Activated CD4-positive, alpha-beta memory T cell treated with anti-CD3 and anti-CD28 coated beads for 36 hours (primary cell): ENCODE results near the gene XKRX. TPM values are rescaled to one million over a fixed set of nuclear protein-coding genes. Genes with fewer than 3 reads are reported as not detected.

Source experiments
- CTCF ChIA-PET: fragments of 350-600 bp; sonication (Branson Sonifier 250); formaldehyde crosslinking; loops from one replicate; lab custom pipeline; 2021; ENCODE audit warnings: antibody characterized with exemption, inconsistent platforms; lab: Charles Lee
- POLR2A ChIA-PET: fragments of 350-600 bp; sonication (Branson Sonifier 250); formaldehyde crosslinking; loops from one replicate; lab custom pipeline; 2021; ENCODE audit warnings: antibody characterized with exemption; lab: Charles Lee
- DNase-seq: peaks from one replicate; pipeline ENCODE4 v3.0.0-alpha.2; 2020
- H3K27ac Mint-ChIP-seq: one replicate; pipeline ENCODE4 v1.8.0; 2021; ENCODE audit warnings: mixed read lengths
- H3K27me3 Mint-ChIP-seq: one replicate; pipeline ENCODE4 v1.8.0; 2021; ENCODE audit warnings: mixed read lengths
- H3K36me3 Mint-ChIP-seq: one replicate; pipeline ENCODE4 v1.8.0; 2021; ENCODE audit warnings: mixed read lengths
- H3K4me1 Mint-ChIP-seq: one replicate; pipeline ENCODE4 v1.8.0; 2021; ENCODE audit warnings: low read depth, mixed read lengths
- H3K4me3 Mint-ChIP-seq: one replicate; pipeline ENCODE4 v1.8.0; 2021; ENCODE audit warnings: mild to moderate bottlenecking, mixed read lengths
- H3K9me3 Mint-ChIP-seq: one replicate; pipeline ENCODE4 v1.8.0; 2021; ENCODE audit warnings: mixed read lengths
- intact Hi-C: fragments of 100-400 bp; cut with micrococcal nuclease; formaldehyde crosslinking; loops from one replicate; pipeline ENCODE4 v1.15.1; 2023
- total RNA-seq, 2 experiments: library from RNA; stranded (reverse); gene quantifications; one replicate each; pipeline ENCODE4 v1.2.3, GENCODE V29; 2021

The XKRX gene
- total RNA-seq = under 1 TPM; 0.45 to 0.48 TPM

GRCh38 chrX:100928660-100929613 lies at the start of gene XKRX:
Gene XKRX (minus strand): TSS chrX:100928917. CDS start chrX:100928304, 613 bp downstream.
- Mint-ChIP-seq H3K27me3 (no peaks in the 10 kb centered on the region), H3K4me3 (peak within 1 kb of the TSS; percentile 75), H3K36me3 (no peaks in the 10 kb centered on the region), H3K4me1 (peaks cover 21% of the 10 kb centered on the region), H3K9me3 (peaks cover 5% of the 10 kb centered on the region), H3K27ac (no peak within 1 kb of the TSS)
- ChIA-PET POLR2A (interaction anchor here (0.7 kb wide), 1 partner anchor 169 kb away, joined by 3 read pairs; the partner anchor contains the start of gene CENPI), CTCF (no interaction called here)
- intact Hi-C loops = no loop called here
- peak; percentile 67 for DNase-seq

GRCh38 chrX:100976211-100976610 lies 47.5 kb upstream of the XKRX start:
- intact Hi-C loops = no loop called here
- ChIA-PET POLR2A (no interaction called here), CTCF (no interaction called here)
- no peak overlapping the region for H3K4me3 Mint-ChIP-seq
- H3K4me1 Mint-ChIP-seq = peaks cover 3% of the 10 kb centered on the region
- no peaks in the 10 kb centered on the region for H3K9me3 Mint-ChIP-seq
- no peak for DNase-seq
- no peak overlapping the region for H3K27ac Mint-ChIP-seq
- peaks cover 7% of the 10 kb centered on the region for H3K36me3 Mint-ChIP-seq
- H3K27me3 Mint-ChIP-seq = no peaks in the 10 kb centered on the region

- ChIA-PET POLR2A (no interaction called here), CTCF (no interaction called here)
- Mint-ChIP-seq H3K4me1 (peaks cover 3% of the 10 kb centered on the region), H3K9me3 (no peaks in the 10 kb centered on the region), H3K4me3 (no peak overlapping the region), H3K27ac (no peak overlapping the region), H3K36me3 (peaks cover 7% of the 10 kb centered on the region), H3K27me3 (no peaks in the 10 kb centered on the region)
- no peak for DNase-seq
- intact Hi-C loops = no loop called here
Measured at GRCh38 chrX:100975212-100975611, 46.5 kb upstream of the XKRX start.

- intact Hi-C loops = no loop called here
- no peak for DNase-seq
- H3K4me3 Mint-ChIP-seq = no peak overlapping the region
- no peaks in the 10 kb centered on the region for H3K9me3 Mint-ChIP-seq
- H3K27ac Mint-ChIP-seq = no peak overlapping the region
- peaks cover 4% of the 10 kb centered on the region for H3K36me3 Mint-ChIP-seq
- H3K4me1 Mint-ChIP-seq = no peaks in the 10 kb centered on the region
- CTCF ChIA-PET = no interaction called here
- no peaks in the 10 kb centered on the region for H3K27me3 Mint-ChIP-seq
- POLR2A ChIA-PET = no interaction called here
Measured at GRCh38 chrX:100973411-100973810, 44.7 kb upstream of the XKRX start.

- peaks cover 4% of the 10 kb centered on the region for H3K36me3 Mint-ChIP-seq
- no peak overlapping the region for H3K4me3 Mint-ChIP-seq
- H3K9me3 Mint-ChIP-seq = no peaks in the 10 kb centered on the region
- no peaks in the 10 kb centered on the region for H3K4me1 Mint-ChIP-seq
- CTCF ChIA-PET = no interaction called here
- intact Hi-C loops = no loop called here
- POLR2A ChIA-PET = no interaction called here
- H3K27me3 Mint-ChIP-seq = no peaks in the 10 kb centered on the region
- H3K27ac Mint-ChIP-seq = no peak overlapping the region
- no peak for DNase-seq
Measured at GRCh38 chrX:100969936-100970335, 41.2 kb upstream of the XKRX start.

GRCh38 chrX:100969408-100969807 lies 40.7 kb upstream of the XKRX start, which contains the start of gene ARL13A:
Gene ARL13A (plus strand): TSS chrX:100969708. CDS start chrX:100973690, 3,982 bp downstream.
- H3K27ac Mint-ChIP-seq = no peak within 1 kb of the TSS
- no peak within 1 kb of the TSS for H3K4me3 Mint-ChIP-seq
- DNase-seq = no peak
- H3K36me3 Mint-ChIP-seq = peaks cover 4% of the 10 kb centered on the region
- CTCF ChIA-PET = no interaction called here
- intact Hi-C loops = no loop called here
- POLR2A ChIA-PET = no interaction called here
- H3K9me3 Mint-ChIP-seq = no peaks in the 10 kb centered on the region
- no peaks in the 10 kb centered on the region for H3K27me3 Mint-ChIP-seq
- H3K4me1 Mint-ChIP-seq = no peaks in the 10 kb centered on the region

GRCh38 chrX:100964362-100964761 lies 35.6 kb upstream of the XKRX start:
- Mint-ChIP-seq H3K4me3 (no peak overlapping the region), H3K4me1 (no peaks in the 10 kb centered on the region), H3K36me3 (no peaks in the 10 kb centered on the region), H3K27ac (no peak overlapping the region), H3K27me3 (no peaks in the 10 kb centered on the region), H3K9me3 (no peaks in the 10 kb centered on the region)
- no peak for DNase-seq
- ChIA-PET CTCF (no interaction called here), POLR2A (no interaction called here)
- intact Hi-C loops = no loop called here

- CTCF ChIA-PET = no interaction called here
- Mint-ChIP-seq H3K27me3 (no peaks in the 10 kb centered on the region), H3K27ac (no peak overlapping the region), H3K4me3 (no peak overlapping the region), H3K4me1 (no peaks in the 10 kb centered on the region), H3K9me3 (no peaks in the 10 kb centered on the region), H3K36me3 (no peaks in the 10 kb centered on the region)
- no peak for DNase-seq
- POLR2A ChIA-PET = no interaction called here
- intact Hi-C loops = no loop called here
Measured at GRCh38 chrX:100962811-100963210, 34.1 kb upstream of the XKRX start.

- Mint-ChIP-seq H3K27ac (no peak overlapping the region), H3K4me1 (no peaks in the 10 kb centered on the region), H3K4me3 (no peak overlapping the region), H3K9me3 (no peaks in the 10 kb centered on the region), H3K27me3 (no peaks in the 10 kb centered on the region), H3K36me3 (no peaks in the 10 kb centered on the region)
- intact Hi-C loops = no loop called here
- no peak for DNase-seq
- CTCF ChIA-PET = no interaction called here
- POLR2A ChIA-PET = no interaction called here
Measured at GRCh38 chrX:100948557-100948956, 19.8 kb upstream of the XKRX start.

GRCh38 chrX:100946299-100946927 lies 17.7 kb upstream of the XKRX start:
- no peak for DNase-seq
- Mint-ChIP-seq H3K4me3 (no peak overlapping the region), H3K9me3 (no peaks in the 10 kb centered on the region), H3K27ac (no peak overlapping the region), H3K27me3 (no peaks in the 10 kb centered on the region), H3K36me3 (no peaks in the 10 kb centered on the region), H3K4me1 (no peaks in the 10 kb centered on the region)
- CTCF ChIA-PET = no interaction called here
- intact Hi-C loops = no loop called here
- POLR2A ChIA-PET = no interaction called here

- POLR2A ChIA-PET = no interaction called here
- peaks cover under 1% of the 10 kb centered on the region for H3K4me1 Mint-ChIP-seq
- H3K27ac Mint-ChIP-seq = no peak overlapping the region
Measured at GRCh38 chrX:100944601-100945000, 15.9 kb upstream of the XKRX start.

GRCh38 chrX:100939333-100939732 lies 10.6 kb upstream of the XKRX start:
- DNase-seq = peak; percentile 9
- Mint-ChIP-seq H3K4me3 (no peak overlapping the region), H3K36me3 (no peaks in the 10 kb centered on the region), H3K27ac (no peak overlapping the region), H3K9me3 (no peaks in the 10 kb centered on the region), H3K4me1 (peaks cover 4% of the 10 kb centered on the region), H3K27me3 (no peaks in the 10 kb centered on the region)
- intact Hi-C loops = no loop called here
- POLR2A ChIA-PET = no interaction called here
- CTCF ChIA-PET = no interaction called here

More at GRCh38 chrX:100944601-100945000, 15.9 kb upstream of the XKRX start:
- Mint-ChIP-seq H3K4me3 (no peak overlapping the region), H3K36me3 (no peaks in the 10 kb centered on the region), H3K9me3 (no peaks in the 10 kb centered on the region), H3K27me3 (no peaks in the 10 kb centered on the region)
- DNase-seq = no peak
- CTCF ChIA-PET = no interaction called here
- intact Hi-C loops = no loop called here
